Thyroid gland (tissue), 4 donors: ENCODE measurements around the gene ITGAV. TPM values are rescaled to one million over a fixed set of nuclear protein-coding genes. Genes with fewer than 3 reads are reported as not detected.
A peak's percentile ranks its signal among the peaks of the same experiment; 100 is the strongest.

Experiments used
- DNase-seq, 2 donors: peaks; one replicate each; pipeline ENCODE4 v3.0.0-alpha.2; 2019
- H3K27ac ChIP-seq, 3 donors: fragments of 200-600 bp; sonication (generic); 1 replicate in 2 of 3; 2 replicates in 1 of 3; pipeline ENCODE4 v1.5.1; 2016 to 2019; ENCODE audit warnings: mild to moderate bottlenecking in 1 of 3, moderate library complexity in 1 of 3
- H3K27me3 ChIP-seq: fragments of 200-600 bp; sonication (generic); one replicate; pipeline ENCODE4 v1.5.1; 2019
- H3K36me3 ChIP-seq, 2 donors: fragments of 200-600 bp; sonication (generic); one replicate each; pipeline ENCODE4 v1.5.1; 2016 to 2019
- H3K4me1 ChIP-seq, 2 donors: fragments of 200-600 bp; sonication (generic); one replicate each; pipeline ENCODE4 v1.5.1; 2017 to 2019
- H3K4me3 ChIP-seq, 3 donors: fragments of 200-600 bp; sonication (generic); replicated peaks in 1 of 3; 1 replicate in 2 of 3; 2 replicates in 1 of 3; pipeline ENCODE4 v1.5.1; 2016; ENCODE audit warnings: mild to moderate bottlenecking in 1 of 3
- H3K9me3 ChIP-seq: fragments of 200-600 bp; sonication (generic); one replicate; pipeline ENCODE4 v1.5.1; 2017
- CTCF ChIP-seq, 6 experiments: fragments of 200-600 bp in 3 of 6; fragments of 450-650 bp in 3 of 6; sonication (generic) in 3 of 6; IDR thresholded peaks; one replicate each; pipeline ENCODE4 v1.5.1; 2016 to 2019; ENCODE audit warnings: antibody characterized with exemption in 6 of 6, mild to moderate bottlenecking in 2 of 6, inconsistent platforms in 1 of 6, moderate library complexity in 1 of 6
- POLR2A ChIP-seq, 2 donors: fragments of 450-650 bp; IDR thresholded peaks; one replicate each; pipeline ENCODE4 v1.6.1; 2017; ENCODE audit warnings: antibody characterized with exemption in 2 of 2, mild to moderate bottlenecking in 2 of 2, moderate library complexity in 1 of 2
- WGBS, 2 donors: methylation state at CpG; one replicate each; pipeline ENCODE4 v1.1.5; 2017; 5-methylcytosine and 5-hydroxymethylcytosine counted together
- intact Hi-C: fragments of 100-400 bp; cut with DNase I; formaldehyde crosslinking; loops from one replicate; pipeline ENCODE4 v1.15.1; 2023
- total RNA-seq, 4 donors: library from RNA; depleted of rRNA; stranded (reverse); fragments of >200 nt; gene quantifications; one replicate each; pipeline ENCODE4 v1.2.3, GENCODE V29; 2016

The ITGAV gene
- total RNA-seq, 4 donors from 2014 or later, result 136 to 186 (median 143) TPM

- intact Hi-C loops, result no loop called here
- Histone ChIP-seq H3K4me1 (peaks cover 0 to 10% of the 10 kb centered on the region in 2 donors), H3K36me3 (no peaks in the 10 kb centered on the region), H3K4me3 (no peak overlapping the region), H3K27ac (no peak overlapping the region), H3K9me3 (no peaks in the 10 kb centered on the region), H3K27me3 (no peaks in the 10 kb centered on the region)
- no peak for DNase-seq
- 98% methylated on average over 6 of the region's 6 CpGs for WGBS, 2 donors
- no peak for TF ChIP-seq POLR2A (IDR thresholded peaks at IDR 0.05)
- TF ChIP-seq CTCF (IDR thresholded peaks at IDR 0.05), result no peak
Measured at GRCh38 chr2:186607660-186608324, 17.9 kb downstream of the ITGAV start.

- peak overlapping the region in 1 of 3 donors; percentile 4 for H3K27ac ChIP-seq
- intact Hi-C loops, result no loop called here
- TF ChIP-seq POLR2A (IDR thresholded peaks at IDR 0.05) (no peak), CTCF (IDR thresholded peaks at IDR 0.05) (no peak)
- H3K9me3 ChIP-seq, result no peaks in the 10 kb centered on the region
- H3K36me3 ChIP-seq, result no peaks in the 10 kb centered on the region
- 75 to 83% methylated on average over 7 of the region's 7 CpGs for WGBS, 2 donors
- peaks cover 0 to 10% of the 10 kb centered on the region in 2 donors for H3K4me1 ChIP-seq
- no peaks in the 10 kb centered on the region for H3K27me3 ChIP-seq
- no peak for DNase-seq
- H3K4me3 ChIP-seq, result no peak overlapping the region
Measured at GRCh38 chr2:186610785-186611184, 20.9 kb downstream of the ITGAV start.

- Histone ChIP-seq H3K36me3 (no peaks in the 10 kb centered on the region), H3K4me3 (no peak overlapping the region), H3K27ac (no peak overlapping the region), H3K9me3 (no peaks in the 10 kb centered on the region), H3K4me1 (peaks cover 0 to 10% of the 10 kb centered on the region in 2 donors), H3K27me3 (no peaks in the 10 kb centered on the region)
- intact Hi-C loops, result no loop called here
- WGBS, 2 donors, result 96 to 97% methylated on average over 2 of the region's 2 CpGs
- no peak for DNase-seq
- TF ChIP-seq CTCF (IDR thresholded peaks at IDR 0.05), result no peak
Measured at GRCh38 chr2:186611526-186611925, 21.7 kb downstream of the ITGAV start.

- intact Hi-C loops, result no loop called here
- no peak overlapping the region for H3K4me3 ChIP-seq
- H3K9me3 ChIP-seq, result no peaks in the 10 kb centered on the region
- no peaks in the 10 kb centered on the region for H3K36me3 ChIP-seq
- H3K27ac ChIP-seq, result peak overlapping the region in 1 of 3 donors; percentile 31
- no peak for DNase-seq
- no peak for TF ChIP-seq CTCF (IDR thresholded peaks at IDR 0.05)
- no peak for TF ChIP-seq POLR2A (IDR thresholded peaks at IDR 0.05)
- H3K4me1 ChIP-seq, result peaks cover 5 to 14% of the 10 kb centered on the region in 2 donors
- H3K27me3 ChIP-seq, result no peaks in the 10 kb centered on the region
- 94 to 98% methylated on average over 2 of the region's 2 CpGs for WGBS, 2 donors
Measured at GRCh38 chr2:186612026-186612425, 22.2 kb downstream of the ITGAV start.

- Histone ChIP-seq H3K36me3 (no peaks in the 10 kb centered on the region), H3K4me3 (no peak overlapping the region), H3K27ac (peak overlapping the region in 1 of 3 donors; percentile 31), H3K9me3 (no peaks in the 10 kb centered on the region), H3K27me3 (no peaks in the 10 kb centered on the region), H3K4me1 (peaks cover 11 to 20% of the 10 kb centered on the region in 2 donors)
- no peak for TF ChIP-seq POLR2A (IDR thresholded peaks at IDR 0.05)
- TF ChIP-seq CTCF (IDR thresholded peaks at IDR 0.05), result no peak
- intact Hi-C loops, result no loop called here
- 66 to 71% methylated on average over 2 of the region's 2 CpGs for WGBS, 2 donors
- DNase-seq, result no peak
Measured at GRCh38 chr2:186612555-186613440, 22.9 kb downstream of the ITGAV start.
